PFSK-1 (cell line): Measurements from ENCODE around the gene NCAPD3.

Source experiments
- FOXP2 ChIP-seq: optimal IDR thresholded peaks from 2 replicates; pipeline ENCODE3; 2011; ENCODE audit warnings: borderline replicate concordance, control low read depth, inconsistent platforms; ENCODE audit not compliant: insufficient read depth; ENCODE audit errors: extremely low read length, extremely low read depth
- POLR2AphosphoS5 ChIP-seq: IDR thresholded peaks from 2 replicates; pipeline ENCODE4 v1.6.1; 2012; ENCODE audit warnings: low read depth, mild to moderate bottlenecking, control low read depth, low read length, moderate library complexity
- SIN3A ChIP-seq: IDR thresholded peaks from 2 replicates; pipeline ENCODE4 v1.6.1; 2012; ENCODE audit warnings: mild to moderate bottlenecking, low read length, moderate library complexity, borderline replicate concordance; ENCODE audit not compliant: insufficient read depth
- TAF1 ChIP-seq: IDR thresholded peaks from 2 replicates; pipeline ENCODE4 v1.6.1; 2012; ENCODE audit warnings: low read length, control low read depth, borderline replicate concordance; ENCODE audit not compliant: insufficient read depth

- TF ChIP-seq POLR2AphosphoS5 (no peak), TAF1 (no peak), FOXP2 (no peak), SIN3A (no peak)
These were observed 34.8 kb upstream of the NCAPD3 start for GRCh38 chr11:134258577-134258976.
